Measurements from ENCODE around the gene SMC5.
"Not testable (repeated sequence)": the region's sequence is repeated elsewhere in the genome, so short reads cannot be mapped to it uniquely, and the experiment has no call there.

Gene SMC5

GRCh38 chr9:70258692-70259511 lies at the start of gene SMC5:
TSS of gene SMC5 (plus strand) at chr9:70258978. CDS start at chr9:70259079, 101 bp downstream.
- DNase-seq = peak; percentile 91

- DNase-seq = no peak
Observed at GRCh38 chr9:70217029-70217428, 41.7 kb upstream of the SMC5 start.

- DNase-seq = no peak
Observed at GRCh38 chr9:70218767-70219166, 40.0 kb upstream of the SMC5 start.

- DNase-seq = no peak
Observed at GRCh38 chr9:70220216-70220615, 38.6 kb upstream of the SMC5 start.

- DNase-seq = no peak
Observed at GRCh38 chr9:70222354-70222753, 36.4 kb upstream of the SMC5 start.

GRCh38 chr9:70228118-70228517 lies 30.7 kb upstream of the SMC5 start:
- no peak for DNase-seq

- no peak for DNase-seq
Observed at GRCh38 chr9:70228611-70229010, 30.2 kb upstream of the SMC5 start.

- DNase-seq = no peak
Observed at GRCh38 chr9:70229026-70229425, 29.8 kb upstream of the SMC5 start.

- no peak for DNase-seq
Observed at GRCh38 chr9:70229579-70229978, 29.2 kb upstream of the SMC5 start.

- DNase-seq = no peak
Observed at GRCh38 chr9:70232476-70232875, 26.3 kb upstream of the SMC5 start.

GRCh38 chr9:70234208-70234607 lies 24.6 kb upstream of the SMC5 start:
- DNase-seq = not testable (repeated sequence)

GRCh38 chr9:70245952-70246351 lies 12.8 kb upstream of the SMC5 start:
- not testable (repeated sequence) for DNase-seq

- DNase-seq = no peak
Observed at GRCh38 chr9:70250221-70250620, 8.6 kb upstream of the SMC5 start.

- no peak for DNase-seq
Observed at GRCh38 chr9:70255486-70255885, 3.3 kb upstream of the SMC5 start.

- DNase-seq = no peak
Observed at GRCh38 chr9:70256123-70256551, 2.6 kb upstream of the SMC5 start.

GRCh38 chr9:70257502-70257901 lies 1.3 kb upstream of the SMC5 start:
- no peak for DNase-seq

- DNase-seq = peak; percentile 49
Observed at GRCh38 chr9:70257991-70258691, 637 bp upstream of the SMC5 start.

GRCh38 chr9:70259512-70259802 lies 679 bp downstream of the SMC5 start:
- no peak for DNase-seq

- no peak for DNase-seq
Observed at GRCh38 chr9:70260007-70260443, 1.2 kb downstream of the SMC5 start.

GRCh38 chr9:70260606-70261005 lies 1.8 kb downstream of the SMC5 start:
- no peak for DNase-seq

- no peak for DNase-seq
Observed at GRCh38 chr9:70261131-70261870, 2.5 kb downstream of the SMC5 start.

GRCh38 chr9:70262366-70262765 lies 3.6 kb downstream of the SMC5 start:
- no peak for DNase-seq

- no peak for DNase-seq
Observed at GRCh38 chr9:70262948-70263347, 4.2 kb downstream of the SMC5 start.

- no peak for DNase-seq
Observed at GRCh38 chr9:70263421-70263820, 4.6 kb downstream of the SMC5 start.
